A172 (cell line): ENCODE data around the gene PPP2R2C. TPM values are rescaled to one million over a fixed set of nuclear protein-coding genes. Genes with fewer than 3 reads are reported as not detected.
A peak's percentile ranks its signal among the peaks of the same experiment; 100 is the strongest.

Source experiments
- DNase-seq: peaks from one replicate; pipeline ENCODE4 v3.0.0-alpha.2; 2015; ENCODE audit warnings: low spot score
- total RNA-seq: library from RNA; depleted of rRNA; stranded (reverse); fragments of >200 nt; shearing (Covaris generic); gene quantifications from 2 replicates; pipeline ENCODE4 v1.2.3, GENCODE V29; 2014

PPP2R2C gene
- total RNA-seq, 1 experiment from 2014 or later = 10.6 TPM

- no peak for DNase-seq
Measured at GRCh38 chr4:6347511-6348045, 124.8 kb downstream of the PPP2R2C start.

- DNase-seq = no peak
Measured at GRCh38 chr4:6346373-6347110, 125.9 kb downstream of the PPP2R2C start.

- DNase-seq = no peak
Measured at GRCh38 chr4:6345866-6346265, 126.5 kb downstream of the PPP2R2C start.

- DNase-seq = no peak
Measured at GRCh38 chr4:6345096-6345830, 127.2 kb downstream of the PPP2R2C start.

DNA sequence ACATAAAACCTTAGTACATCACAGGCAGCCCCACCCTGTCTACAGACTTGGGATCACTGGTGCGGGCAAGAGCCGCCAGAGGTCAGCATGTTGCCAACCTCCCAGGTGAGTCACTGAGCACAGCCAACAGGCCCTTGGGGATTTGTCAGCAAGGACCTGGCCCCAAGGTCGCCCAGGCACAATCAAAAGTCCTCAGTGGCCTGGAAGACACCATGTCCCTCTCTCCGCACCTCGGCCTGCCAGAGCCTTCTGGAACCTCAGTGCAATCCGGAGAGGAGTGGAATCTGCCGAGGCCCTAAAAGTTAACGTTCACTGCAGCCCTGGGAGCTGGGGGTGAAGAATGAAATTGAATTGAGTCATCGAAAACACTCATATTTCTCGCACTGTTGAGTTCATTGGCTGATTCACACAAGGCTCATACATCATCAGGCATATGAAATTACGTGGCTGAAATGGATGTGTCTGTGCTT lies 128.4 kb downstream of the PPP2R2C start:
- DNase-seq = peak; percentile 90

- no peak for DNase-seq
Measured at GRCh38 chr4:6342530-6343293, 129.7 kb downstream of the PPP2R2C start.

DNA sequence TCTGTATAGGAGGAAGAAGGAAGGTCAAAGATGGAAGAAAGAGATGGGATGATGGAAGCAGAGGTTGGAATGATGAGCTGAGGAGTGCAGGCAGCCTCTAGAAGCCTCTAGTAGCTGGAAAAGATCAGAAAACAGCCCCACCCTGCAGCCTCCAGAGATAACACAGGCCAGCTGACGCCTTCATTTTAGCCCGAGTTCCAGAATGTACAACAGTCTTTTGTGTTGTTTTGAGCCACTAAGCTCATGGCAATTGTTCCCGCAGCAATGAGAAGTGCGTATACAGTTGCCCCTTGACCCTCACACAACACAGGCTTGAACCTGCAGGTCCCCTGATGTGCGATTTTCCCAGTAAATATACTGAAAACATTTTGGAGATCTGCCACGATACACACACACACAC lies 130.7 kb downstream of the PPP2R2C start:
- DNase-seq = no peak

- no peak for DNase-seq
Measured at GRCh38 chr4:6340446-6341015, 131.9 kb downstream of the PPP2R2C start.

DNA sequence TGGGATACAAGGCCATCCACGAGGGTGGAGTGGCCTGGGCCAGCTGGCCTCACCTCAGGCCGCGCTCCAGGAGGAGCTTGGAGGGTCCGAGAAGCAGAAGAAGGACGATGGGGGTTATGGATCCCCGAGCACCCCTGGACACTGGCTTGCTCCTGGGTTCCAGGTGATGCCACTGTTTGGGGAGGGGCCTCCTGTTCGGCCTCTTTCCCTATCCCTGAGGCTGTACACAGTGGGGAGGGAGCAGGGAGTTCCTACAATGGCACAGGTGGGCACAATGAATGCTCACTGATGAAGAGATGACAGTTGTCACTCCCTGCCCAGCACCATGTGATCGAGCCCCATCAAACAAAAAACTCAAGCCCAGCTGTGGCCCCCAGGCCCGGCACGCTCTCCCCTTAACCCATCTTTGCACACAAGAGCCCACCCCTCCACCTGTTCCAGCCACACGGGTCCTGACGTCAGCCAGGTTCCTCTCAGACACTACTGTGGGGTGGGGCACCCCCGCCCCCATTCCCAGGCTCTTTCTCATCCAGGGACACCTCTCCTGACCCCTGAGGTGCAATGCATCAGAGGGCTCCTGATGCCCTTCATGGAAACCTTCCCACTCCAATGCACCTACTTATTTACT lies 132.5 kb downstream of the PPP2R2C start:
- DNase-seq = no peak

DNA sequence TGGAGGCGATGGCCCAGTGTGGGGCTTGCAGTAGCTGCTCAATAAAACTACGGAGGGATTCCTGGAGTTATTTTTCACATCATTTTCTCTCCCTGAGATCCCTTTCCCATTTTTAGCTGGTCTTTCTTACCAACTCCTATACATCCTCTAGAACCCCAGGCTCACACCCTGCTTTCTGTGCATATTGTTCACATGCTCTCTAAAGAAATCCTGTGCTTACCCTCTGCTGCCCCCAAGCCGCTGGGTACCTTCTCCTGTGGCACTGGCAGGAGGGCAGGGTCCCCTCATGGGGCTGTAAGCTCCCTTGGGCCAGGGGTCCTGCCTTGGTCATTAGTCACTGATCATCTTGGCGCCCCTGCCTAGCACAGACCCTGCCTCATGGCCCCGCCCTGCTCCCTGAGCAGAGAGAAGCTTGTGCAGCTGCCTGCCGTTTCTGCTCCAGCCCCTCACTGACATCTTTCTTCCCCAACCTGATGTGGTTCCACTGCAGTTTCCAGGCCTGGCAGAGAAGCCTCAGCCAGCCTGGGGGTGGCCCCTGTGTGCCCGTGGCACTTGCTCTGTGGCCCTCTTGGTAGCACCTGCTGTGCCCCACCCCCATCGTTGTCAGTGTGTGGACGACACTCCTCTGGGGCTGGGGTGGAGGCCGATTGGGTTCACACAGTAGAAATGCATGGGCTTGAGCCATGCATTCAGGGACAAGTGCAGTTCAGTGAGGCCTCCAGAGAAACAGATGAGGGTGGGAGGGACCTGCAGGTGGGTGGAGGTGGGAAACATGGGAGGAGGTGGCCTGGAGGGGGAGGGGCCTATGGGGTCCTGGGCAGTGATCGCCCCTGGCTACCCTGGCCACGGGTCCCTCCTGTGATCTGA lies 133.2 kb downstream of the PPP2R2C start:
- no peak for DNase-seq

GRCh38 chr4:6338175-6338950 lies 134.1 kb downstream of the PPP2R2C start:
- no peak for DNase-seq

GRCh38 chr4:6337331-6337935 lies 135.0 kb downstream of the PPP2R2C start:
- DNase-seq = no peak

- no peak for DNase-seq
Measured at GRCh38 chr4:6336166-6336565, 136.2 kb downstream of the PPP2R2C start.

GRCh38 chr4:6335040-6335590 lies 137.3 kb downstream of the PPP2R2C start:
- no peak for DNase-seq

GRCh38 chr4:6334203-6334887 lies 138.1 kb downstream of the PPP2R2C start:
- DNase-seq = no peak

DNA sequence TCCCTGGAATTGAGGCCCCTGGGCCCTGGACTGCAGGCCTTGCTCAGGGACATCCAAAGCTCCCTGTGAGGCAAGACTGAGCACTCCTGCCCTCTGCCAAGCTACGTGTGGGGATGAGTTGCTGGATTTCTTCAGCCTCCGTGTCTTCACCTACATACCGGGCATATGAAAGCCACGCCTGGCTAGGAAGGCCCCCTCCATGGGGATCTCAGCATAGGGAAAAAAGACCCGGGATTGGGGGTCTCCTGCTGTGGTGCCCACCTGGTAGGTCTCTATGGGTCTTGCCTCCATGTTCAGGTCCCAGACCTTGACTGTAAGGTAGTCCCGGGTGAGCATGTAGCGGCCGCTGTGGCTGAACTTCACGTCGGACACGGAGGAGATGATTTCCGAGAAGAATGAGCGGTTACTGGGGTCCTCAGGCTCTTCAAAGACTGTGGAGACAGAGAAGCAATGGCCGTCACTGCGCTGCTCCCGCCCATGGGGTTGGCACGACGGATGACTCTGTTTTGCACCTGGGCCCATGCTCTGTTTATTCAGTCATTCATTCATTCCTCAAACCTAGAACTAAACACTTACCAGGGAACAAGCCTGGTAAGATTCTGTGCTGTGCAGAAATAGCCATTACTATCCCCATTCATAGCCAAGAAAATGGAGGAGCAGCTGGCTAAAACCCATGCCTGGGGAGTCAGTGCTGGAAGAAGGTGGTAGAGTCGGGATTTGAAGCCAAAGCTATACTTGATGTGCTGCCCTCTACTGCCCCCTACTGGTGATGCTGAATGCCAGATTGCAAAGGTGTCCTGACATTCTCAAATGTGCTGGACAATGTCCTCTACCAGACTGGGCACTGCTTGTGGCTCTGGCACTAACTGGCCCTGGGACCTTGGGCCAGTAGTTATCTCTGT lies 138.9 kb downstream of the PPP2R2C start:
- no peak for DNase-seq

GRCh38 chr4:6332669-6333050 lies 139.8 kb downstream of the PPP2R2C start:
- DNase-seq = no peak
